ENCODE measurements around the gene AOPEP. TPM values are rescaled to one million over a fixed set of nuclear protein-coding genes. Genes with fewer than 3 reads are reported as not detected.

The AOPEP gene
- polyA plus RNA-seq, 1 of the 3 experiments (the other 2 are of a cell fraction), result 54.6 TPM

GRCh38 chr9:94976077-94976476 lies 249.6 kb downstream of the AOPEP start (continued):
- TF ChIP-seq, protein P1, sequence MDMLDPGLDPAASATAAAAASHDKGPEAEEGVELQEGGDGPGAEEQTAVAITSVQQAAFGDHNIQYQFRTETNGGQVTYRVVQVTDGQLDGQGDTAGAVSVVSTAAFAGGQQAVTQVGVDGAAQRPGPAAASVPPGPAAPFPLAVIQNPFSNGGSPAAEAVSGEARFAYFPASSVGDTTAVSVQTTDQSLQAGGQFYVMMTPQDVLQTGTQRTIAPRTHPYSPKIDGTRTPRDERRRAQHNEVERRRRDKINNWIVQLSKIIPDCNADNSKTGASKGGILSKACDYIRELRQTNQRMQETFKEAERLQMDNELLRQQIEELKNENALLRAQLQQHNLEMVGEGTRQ (IDR thresholded peaks at IDR 0.05; ENCODE audit: borderline replicate concordance, low read depth, low read length), result no peak
- no peak for TF ChIP-seq TCF12 (IDR thresholded peaks at IDR 0.05)
- TF ChIP-seq, protein P2, sequence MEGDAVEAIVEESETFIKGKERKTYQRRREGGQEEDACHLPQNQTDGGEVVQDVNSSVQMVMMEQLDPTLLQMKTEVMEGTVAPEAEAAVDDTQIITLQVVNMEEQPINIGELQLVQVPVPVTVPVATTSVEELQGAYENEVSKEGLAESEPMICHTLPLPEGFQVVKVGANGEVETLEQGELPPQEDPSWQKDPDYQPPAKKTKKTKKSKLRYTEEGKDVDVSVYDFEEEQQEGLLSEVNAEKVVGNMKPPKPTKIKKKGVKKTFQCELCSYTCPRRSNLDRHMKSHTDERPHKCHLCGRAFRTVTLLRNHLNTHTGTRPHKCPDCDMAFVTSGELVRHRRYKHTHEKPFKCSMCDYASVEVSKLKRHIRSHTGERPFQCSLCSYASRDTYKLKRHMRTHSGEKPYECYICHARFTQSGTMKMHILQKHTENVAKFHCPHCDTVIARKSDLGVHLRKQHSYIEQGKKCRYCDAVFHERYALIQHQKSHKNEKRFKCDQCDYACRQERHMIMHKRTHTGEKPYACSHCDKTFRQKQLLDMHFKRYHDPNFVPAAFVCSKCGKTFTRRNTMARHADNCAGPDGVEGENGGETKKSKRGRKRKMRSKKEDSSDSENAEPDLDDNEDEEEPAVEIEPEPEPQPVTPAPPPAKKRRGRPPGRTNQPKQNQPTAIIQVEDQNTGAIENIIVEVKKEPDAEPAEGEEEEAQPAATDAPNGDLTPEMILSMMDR (IDR thresholded peaks at IDR 0.05), result no peak

GRCh38 chr9:94977416-94977815 lies 250.9 kb downstream of the AOPEP start:
- Histone ChIP-seq H3K9me2 (no peaks in the 10 kb centered on the region), H2AFZ (ENCODE audit: low read depth) (no peak overlapping the region), H3F3A (replicated peaks; ENCODE audit: insufficient read depth) (peaks cover 4% of the 10 kb centered on the region), H3K27ac (ENCODE audit: low read depth in 2 of 2, low read length in 1 of 2) (no peak overlapping the region), H3K9ac (no peak overlapping the region), H3K4me2 (no peak overlapping the region), H3K4me1 (ENCODE audit: control insufficient read depth in 1 of 2, insufficient read depth in 2 of 2, low read depth in 1 of 2, low read length in 1 of 2) (peaks cover 17 to 29% of the 10 kb centered on the region in 2 experiments), H3K27me3 (ENCODE audit: insufficient read depth) (no peaks in the 10 kb centered on the region), H3K79me2 (ENCODE audit: insufficient read depth) (no peaks in the 10 kb centered on the region), H3K9me3 (no peaks in the 10 kb centered on the region), H3K36me3 (replicated peaks in 1 of 2; ENCODE audit: control insufficient read depth in 1 of 2, insufficient read depth in 2 of 2, low read length in 1 of 2) (peaks cover 0 to 6% of the 10 kb centered on the region in 2 experiments), H3K4me3 (ENCODE audit: low read depth in 2 of 2, low read length in 1 of 2) (no peak overlapping the region), H4K20me1 (ENCODE audit: insufficient read depth) (no peaks in the 10 kb centered on the region)
- 98% methylated on average over 5 of the region's 5 CpGs for WGBS (ENCODE audit: low lambda C conversion rate)
- ChIA-PET CTCF (interaction anchor here (0.8 to 1.1 kb wide), 2 partner anchors 16 to 53 kb away, joined by 3 read pairs; no protein-coding TSS in a partner anchor), POLR2A (no interaction called here)
- no peak for TF ChIP-seq EZH2phosphoT487 (IDR thresholded peaks at IDR 0.05; ENCODE audit: borderline replicate concordance, low read depth)
- TF ChIP-seq GATA2 (CRISPR knock-in tag; IDR thresholded peaks at IDR 0.05), result no peak
- no peak for TF ChIP-seq FOXM1 (IDR thresholded peaks at IDR 0.05; ENCODE audit: low read depth)
- TF ChIP-seq, protein P3, sequence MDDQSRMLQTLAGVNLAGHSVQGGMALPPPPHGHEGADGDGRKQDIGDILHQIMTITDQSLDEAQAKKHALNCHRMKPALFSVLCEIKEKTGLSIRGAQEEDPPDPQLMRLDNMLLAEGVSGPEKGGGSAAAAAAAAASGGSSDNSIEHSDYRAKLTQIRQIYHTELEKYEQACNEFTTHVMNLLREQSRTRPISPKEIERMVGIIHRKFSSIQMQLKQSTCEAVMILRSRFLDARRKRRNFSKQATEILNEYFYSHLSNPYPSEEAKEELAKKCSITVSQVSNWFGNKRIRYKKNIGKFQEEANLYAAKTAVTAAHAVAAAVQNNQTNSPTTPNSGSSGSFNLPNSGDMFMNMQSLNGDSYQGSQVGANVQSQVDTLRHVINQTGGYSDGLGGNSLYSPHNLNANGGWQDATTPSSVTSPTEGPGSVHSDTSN (IDR thresholded peaks at IDR 0.05), result no peak
- TF ChIP-seq JUND (IDR thresholded peaks at IDR 0.05), result no peak
- TF ChIP-seq TEAD4 (IDR thresholded peaks at IDR 0.05; ENCODE audit: borderline replicate concordance, insufficient read depth), result no peak
- no peak for TF ChIP-seq TAF1 (IDR thresholded peaks at IDR 0.05; ENCODE audit: borderline replicate concordance, low read depth, low read length)
- no peak for TF ChIP-seq MEF2A (IDR thresholded peaks at IDR 0.05; ENCODE audit: borderline replicate concordance, low read depth)
- no peak for TF ChIP-seq USF1 (IDR thresholded peaks at IDR 0.05; ENCODE audit: borderline replicate concordance, low read depth)
- no peak for TF ChIP-seq SMC3 (IDR thresholded peaks at IDR 0.05; ENCODE audit: low read depth, low read length)
- no peak for TF ChIP-seq YY1 (IDR thresholded peaks at IDR 0.05; ENCODE audit: low read depth)
- TF ChIP-seq MXI1 (IDR thresholded peaks at IDR 0.05; ENCODE audit: low read depth, low read length), result no peak
- TF ChIP-seq TCF12 (IDR thresholded peaks at IDR 0.05), result no peak
- TF ChIP-seq FOSL2 (IDR thresholded peaks at IDR 0.05; ENCODE audit: borderline replicate concordance, low read depth), result no peak
- no peak for TF ChIP-seq SIN3A (IDR thresholded peaks at IDR 0.05; ENCODE audit: borderline replicate concordance, low read depth, low read length)
- TF ChIP-seq RAD21 (IDR thresholded peaks at IDR 0.05; ENCODE audit: low read length), result no peak
- no peak for TF ChIP-seq RFX5 (IDR thresholded peaks at IDR 0.05; ENCODE audit: low read length)
- TF ChIP-seq RXRA (IDR thresholded peaks at IDR 0.05; ENCODE audit: borderline replicate concordance, low read depth), result no peak
- no peak for TF ChIP-seq REST (IDR thresholded peaks at IDR 0.05; ENCODE audit: low read depth, low read length)
- no peak for DNase-seq
